ENCODE measurements around the gene LRRC46.

GRCh38 chr17:47807421-47807820 lies 24.0 kb upstream of the LRRC46 start:
- TF ChIP-seq POLR2AphosphoS5 (IDR thresholded peaks at IDR 0.05; ENCODE audit: insufficient read depth in 1 of 2, low read depth in 1 of 2) (no peak), CTCF (IDR thresholded peaks at IDR 0.05) (no peak)

Measured in vagina (tissue), 2 donors.